NCI-H2081 treated with DMSO at 0.1 percent for 48 hours (cell line): Measurements from ENCODE around the gene CACNA1A.
"Not testable (repeated sequence)": the region's sequence is repeated elsewhere in the genome, so short reads cannot be mapped to it uniquely, and the experiment has no call there.

Experiments
- DNase-seq: peaks from one replicate; lab custom pipeline; 2025; lab: John Stamatoyannopoulos, UW

The CACNA1A gene

DNA sequence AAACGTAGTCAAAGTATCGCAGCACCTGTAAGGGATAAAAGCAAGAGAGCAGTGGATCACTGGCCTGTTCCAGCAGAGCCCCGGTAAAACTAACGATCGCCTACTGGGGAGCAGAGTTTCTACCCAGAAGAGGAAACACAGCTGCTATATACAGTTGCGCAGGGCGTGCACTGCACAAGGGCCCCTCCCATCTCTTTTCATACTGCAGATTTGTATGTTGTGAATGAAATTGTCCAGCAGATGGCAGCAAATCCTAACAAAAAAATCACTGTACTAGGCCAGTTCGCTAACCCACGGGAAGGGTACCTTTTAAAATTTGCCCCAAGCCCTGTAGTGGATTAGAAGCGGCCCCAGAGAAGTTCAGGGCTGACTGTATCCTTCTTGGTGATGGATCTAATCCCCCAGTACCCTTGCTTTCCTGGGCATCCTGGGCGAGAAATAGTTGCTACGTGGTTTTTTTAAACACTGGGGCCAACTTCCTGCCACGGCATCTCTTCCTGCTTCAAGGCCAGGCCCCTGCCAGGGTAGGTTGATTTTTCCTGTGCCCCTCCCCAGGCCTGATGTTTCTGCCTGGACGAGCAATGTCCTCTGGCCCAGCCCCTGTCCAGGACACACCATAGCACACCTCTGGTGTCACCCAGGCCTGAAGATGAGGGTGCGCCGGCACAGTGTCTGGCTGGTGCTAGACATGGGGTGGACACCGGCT, 229.0 kb downstream of the CACNA1A start:
- no peak for DNase-seq

DNA sequence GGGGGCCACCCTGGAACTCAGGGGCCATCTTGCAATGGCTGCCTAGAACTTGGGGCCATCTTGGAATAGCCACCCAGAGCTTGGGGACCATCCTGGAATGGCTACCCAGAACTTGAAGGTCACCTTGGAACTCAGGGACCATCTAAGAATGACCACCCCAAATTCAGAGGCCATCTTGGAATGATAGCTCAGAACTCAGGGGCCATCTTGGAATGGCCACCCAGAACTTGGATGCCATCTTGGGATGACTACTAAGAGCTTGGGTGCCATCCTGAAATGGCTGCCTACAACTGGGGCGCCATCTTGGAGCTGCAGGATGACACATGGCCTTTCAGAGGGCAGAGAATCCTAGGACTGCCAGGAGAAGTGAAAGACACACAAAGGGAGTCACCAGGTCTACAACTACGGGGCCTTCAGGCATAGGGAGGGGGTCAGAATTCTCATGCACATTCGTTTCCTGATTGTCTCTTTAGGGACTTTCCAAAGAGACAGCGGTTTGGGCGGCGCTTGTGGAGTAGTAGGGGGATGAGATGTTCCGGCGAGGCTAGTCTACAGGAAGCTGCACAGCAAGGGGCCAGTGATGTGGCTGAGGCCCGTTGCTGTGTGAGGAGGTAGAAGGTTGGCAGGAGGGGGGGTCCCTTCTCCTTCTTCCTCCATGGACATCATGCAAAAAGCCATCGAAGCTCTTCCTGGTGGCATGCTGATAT, 231.1 kb downstream of the CACNA1A start:
- no peak for DNase-seq

DNA sequence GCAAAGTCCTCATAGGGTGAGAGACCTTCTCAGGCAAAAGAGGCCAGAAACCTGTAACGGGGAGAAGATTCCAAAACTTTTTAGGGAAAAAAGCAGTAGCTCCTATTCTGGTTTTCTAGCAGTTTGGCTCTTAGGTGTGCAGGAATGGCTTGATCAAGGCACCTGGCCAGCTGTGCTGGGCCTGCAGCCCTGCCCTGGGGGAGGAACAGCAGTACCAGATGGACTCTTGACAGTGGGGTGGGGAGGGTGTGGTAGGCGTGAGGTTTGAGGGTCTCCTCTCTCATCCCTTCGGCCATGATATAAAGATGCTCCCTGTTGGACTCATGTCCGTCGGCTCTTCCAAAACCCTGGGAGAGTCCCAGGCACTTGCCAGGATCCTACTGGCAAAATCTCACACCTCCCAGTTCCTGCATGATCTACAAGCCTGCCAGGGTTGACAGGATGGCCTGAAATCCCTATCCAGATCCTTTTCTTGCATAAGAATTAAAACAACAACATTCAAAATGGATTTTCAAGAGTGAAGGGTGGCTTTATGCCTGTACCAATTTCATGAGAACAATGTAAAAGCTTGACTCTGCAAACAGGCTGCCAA, 235.7 kb downstream of the CACNA1A start:
- no peak for DNase-seq

DNA sequence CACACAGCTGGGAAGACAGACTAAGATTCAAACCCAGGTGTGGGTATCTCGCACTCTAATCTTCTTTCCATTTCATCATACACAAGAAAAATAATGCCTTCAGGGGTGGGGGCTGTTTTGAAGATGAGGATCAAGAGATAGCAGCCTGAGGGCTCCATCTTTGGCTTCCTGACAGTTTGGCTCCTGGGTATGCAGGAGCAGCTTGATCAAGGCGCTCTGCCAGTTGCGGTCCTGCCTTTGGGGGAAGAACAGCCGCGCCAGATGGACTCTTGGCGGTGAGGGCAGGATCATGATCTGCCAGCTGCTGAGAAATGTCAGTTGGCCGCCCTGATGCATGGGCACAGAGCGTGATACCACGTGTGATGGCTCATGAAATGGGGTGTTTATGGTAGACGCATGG, 236.9 kb downstream of the CACNA1A start:
- DNase-seq = no peak

DNA sequence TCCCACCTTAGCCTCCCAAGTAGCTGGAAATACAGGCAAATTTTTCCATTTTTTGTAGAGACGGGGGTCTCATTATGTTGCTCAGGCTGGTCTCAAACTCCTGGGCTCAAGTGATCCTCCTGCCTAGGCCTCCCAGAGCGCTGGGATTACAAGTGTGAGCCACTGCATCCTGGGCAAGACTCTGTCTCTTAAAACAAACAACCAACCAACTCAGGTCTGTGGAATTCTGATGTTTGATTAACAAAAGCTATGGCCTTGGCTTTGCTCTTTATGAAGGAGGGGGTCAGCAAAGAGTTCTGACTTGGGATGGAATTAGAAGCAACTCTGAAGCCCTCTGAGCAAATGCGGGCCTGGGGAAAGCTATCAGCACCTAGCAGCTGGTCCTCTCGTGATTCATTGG, 238.4 kb downstream of the CACNA1A start:
- DNase-seq = no peak

DNA sequence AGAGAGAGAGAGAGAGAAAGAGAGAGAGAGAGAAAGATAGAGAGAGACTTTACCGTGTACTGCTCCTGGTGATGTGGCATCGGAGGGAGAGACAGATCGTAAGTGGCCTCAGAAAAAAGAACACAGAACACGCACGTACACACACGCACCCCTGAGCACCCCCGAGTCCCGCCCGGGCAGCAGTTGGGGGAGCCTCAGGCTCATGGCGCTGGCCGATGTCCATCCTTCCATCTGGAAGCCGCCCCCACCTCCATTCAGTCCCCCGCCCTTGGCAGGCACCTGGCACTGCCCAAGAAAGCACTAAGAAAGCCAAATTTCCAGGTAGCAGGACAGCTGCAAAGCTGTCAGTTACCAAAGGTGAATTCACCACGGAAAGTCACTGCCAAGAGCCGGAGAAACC, 239.1 kb downstream of the CACNA1A start:
- no peak for DNase-seq

DNA sequence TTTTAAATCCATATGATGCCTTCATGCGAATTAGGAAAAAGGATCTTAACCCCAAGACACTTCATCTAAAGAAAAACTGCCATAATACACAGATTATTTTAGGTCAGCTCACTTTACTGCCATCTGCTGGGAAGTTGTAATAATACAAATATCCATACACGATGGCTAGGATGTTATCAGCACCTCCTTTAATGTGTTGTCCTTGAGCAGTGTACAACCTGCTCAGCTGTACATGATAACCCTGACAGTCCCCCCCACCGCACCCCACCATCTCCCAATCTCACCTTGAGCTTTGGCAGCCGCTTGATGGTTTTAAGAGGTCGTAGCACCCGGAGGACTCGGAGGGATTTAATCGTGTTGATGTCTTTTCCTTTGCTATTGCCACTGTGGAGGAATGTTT, 243.8 kb downstream of the CACNA1A start:
- DNase-seq = no peak

DNA sequence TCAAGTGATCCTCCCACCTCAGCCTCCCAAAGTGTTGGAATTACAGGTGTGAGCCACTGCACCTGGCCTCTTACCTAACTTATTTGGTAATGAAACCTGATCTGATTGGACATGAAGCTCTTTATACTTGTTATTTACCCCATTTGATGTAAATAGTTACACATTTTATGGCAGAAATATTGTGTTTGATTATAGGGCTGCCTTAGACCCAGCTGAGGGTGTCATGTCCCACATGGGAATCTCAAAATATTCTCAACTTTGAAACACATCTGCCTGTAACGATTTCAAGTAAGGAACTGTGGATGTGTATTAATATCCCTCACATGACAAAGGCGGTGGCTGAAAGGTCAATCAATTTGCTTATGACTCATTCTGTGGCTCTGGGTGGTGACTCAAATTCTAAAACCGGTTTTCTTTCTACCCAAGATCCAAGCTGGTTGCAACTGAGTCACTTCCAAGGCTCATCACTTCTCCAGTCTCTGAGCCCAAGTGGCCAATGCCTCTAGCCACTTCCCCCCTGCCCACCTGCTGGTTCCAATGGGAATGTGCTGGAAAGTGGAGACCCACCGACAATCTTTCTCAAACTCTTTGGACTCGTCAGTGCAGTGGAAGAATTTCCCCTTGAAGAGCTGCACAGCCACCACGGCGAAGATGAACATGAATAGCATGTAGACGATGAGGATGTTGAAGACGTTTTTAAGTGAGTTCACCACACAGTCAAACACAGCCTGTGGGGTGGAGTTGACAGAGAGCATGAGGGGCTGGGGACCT, 245.2 kb downstream of the CACNA1A start:
- DNase-seq = no peak

DNA sequence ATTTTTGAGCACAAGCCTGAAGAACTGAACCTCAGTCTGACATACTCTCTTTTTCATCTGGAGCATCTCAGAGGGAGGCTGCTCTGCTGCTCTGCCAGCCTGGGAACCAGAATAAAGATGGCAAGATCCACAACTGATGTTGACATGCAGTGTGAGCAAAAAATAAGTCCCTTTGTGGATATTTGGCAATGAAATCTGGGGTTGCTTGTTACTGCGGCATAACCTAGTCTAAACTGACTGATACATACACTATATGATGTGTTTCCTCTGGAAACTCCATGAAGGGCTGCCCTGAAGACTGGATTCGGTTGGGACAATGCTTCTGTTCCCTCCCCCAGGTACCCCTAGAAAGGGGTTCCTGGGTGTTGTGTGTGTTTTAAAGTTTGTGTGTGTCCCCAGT, 249.4 kb downstream of the CACNA1A start:
- DNase-seq = no peak

DNA sequence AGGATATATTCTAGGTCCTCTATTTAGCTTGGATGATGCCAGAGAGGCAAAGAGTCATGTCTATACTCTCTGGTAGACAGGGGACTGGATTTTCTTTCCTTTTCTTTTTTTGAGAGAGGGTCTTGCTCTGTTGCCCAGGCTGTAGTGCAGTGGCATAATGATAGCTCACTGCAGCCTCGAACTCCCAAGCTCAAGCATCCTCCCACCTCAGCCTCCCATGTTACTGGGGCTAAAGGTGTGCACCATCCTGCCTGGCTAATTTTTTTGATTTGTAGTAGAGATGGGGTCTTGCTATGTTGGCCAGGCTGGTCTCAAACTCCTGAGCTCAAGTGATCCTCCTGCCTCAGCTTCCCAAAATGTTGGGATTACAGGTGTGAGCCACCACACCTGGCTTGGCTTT, 249.9 kb downstream of the CACNA1A start:
- DNase-seq = not testable (repeated sequence)

DNA sequence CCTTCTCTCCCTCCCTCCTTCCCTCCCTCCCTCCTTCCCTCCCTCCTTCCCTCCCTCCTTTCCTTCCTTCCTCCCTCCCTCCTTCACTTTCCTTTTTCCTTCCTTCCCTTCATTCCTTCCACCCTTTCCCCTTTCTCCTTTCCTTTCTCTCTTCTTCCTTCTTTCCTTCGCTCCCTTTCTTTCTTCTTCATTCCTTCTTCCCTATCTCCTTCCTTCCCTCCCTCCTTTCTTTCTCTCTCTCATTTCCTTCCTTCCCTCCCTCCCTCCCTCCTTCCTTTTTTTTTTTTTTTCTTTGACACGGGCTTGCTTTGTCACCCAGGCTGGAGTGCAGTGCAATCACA, 250.6 kb downstream of the CACNA1A start:
- no peak for DNase-seq

DNA sequence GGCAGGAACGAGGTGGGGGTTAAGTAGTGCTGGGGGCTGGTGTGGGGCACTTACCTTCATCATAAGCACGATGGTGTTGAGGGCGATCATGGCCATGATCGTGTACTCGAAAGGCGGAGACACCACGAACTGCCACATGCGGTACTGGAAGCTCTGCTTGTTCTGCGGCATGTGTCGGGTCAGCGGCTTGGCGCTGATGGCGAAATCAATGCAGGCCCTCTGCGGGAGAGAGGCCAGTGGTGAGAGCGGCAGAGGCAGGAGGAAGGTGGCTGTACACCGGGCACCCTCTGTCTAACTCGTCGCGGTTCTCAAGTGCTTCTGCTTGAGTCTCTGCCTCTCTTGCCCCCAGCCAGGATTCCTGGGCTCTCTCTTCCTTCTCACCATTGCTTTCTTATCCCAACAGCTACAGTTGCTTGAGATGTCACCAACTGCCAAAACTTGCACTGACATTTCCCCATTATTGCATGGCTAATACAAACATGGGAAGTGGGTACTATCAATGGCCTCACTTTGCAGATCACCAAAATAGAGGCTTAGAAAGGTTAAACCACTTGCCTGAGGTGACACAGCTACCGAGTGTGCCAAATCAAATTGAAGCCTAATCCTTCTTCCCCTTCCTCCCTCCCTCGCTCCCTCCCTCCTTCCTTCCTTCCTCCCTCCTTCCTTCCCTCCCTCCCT, 251.1 kb downstream of the CACNA1A start:
- DNase-seq = no peak

DNA sequence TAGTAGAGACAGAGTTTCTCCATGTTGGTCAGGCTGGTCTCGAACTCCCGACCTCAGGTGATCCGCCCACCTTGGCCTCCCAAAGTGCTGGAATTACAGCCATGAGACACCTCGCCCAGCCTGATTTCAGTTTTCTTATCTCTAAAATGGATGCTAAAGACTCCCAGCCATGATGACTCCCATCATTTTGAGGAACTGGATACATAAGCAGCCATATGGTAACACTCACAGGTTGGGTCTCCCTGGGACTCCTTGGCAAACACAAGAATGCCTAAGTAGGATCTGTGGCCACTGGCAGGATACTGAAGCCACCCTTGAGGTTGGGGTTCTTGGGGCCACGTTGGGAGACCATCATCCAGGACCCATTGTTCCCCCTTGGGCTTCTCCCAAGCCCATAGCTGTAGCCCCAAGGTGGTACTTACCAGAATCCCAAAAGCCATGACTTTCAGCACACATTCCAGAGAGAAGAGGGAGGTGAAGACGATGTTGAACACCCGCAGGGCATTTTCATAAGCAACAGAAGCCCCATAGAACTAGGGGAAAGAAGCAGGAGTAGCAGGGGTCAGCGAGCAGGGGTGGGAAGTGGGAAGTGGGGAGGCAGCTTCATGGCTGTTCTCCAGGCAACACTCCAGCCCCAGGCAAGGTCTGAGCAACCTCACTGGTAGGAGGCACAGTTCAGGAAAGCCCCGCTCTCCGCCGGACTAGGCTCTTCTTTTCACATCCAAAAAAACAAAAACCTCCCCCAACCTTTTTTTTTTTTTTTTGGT, 253.5 kb downstream of the CACNA1A start:
- no peak for DNase-seq

DNA sequence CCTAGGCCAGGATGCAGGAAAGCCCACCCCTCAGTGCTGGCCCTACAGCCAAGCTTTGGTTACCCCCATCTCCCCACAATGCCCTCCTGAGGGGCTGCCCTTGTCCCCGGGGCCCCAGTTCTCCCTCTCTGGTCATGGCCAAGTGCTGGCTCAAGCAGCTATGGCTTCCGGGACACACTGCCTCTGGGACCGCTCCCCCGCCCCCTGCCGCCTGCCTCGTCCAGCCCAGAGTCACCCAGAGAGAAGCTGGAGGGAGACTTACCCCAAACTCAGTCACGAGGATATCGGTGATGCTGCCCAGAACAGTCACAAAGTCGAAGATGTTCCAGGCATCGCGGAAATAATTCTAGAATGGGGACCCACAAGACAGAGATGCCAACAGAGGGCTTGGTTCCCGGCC, 261.4 kb downstream of the CACNA1A start:
- DNase-seq = no peak

DNA sequence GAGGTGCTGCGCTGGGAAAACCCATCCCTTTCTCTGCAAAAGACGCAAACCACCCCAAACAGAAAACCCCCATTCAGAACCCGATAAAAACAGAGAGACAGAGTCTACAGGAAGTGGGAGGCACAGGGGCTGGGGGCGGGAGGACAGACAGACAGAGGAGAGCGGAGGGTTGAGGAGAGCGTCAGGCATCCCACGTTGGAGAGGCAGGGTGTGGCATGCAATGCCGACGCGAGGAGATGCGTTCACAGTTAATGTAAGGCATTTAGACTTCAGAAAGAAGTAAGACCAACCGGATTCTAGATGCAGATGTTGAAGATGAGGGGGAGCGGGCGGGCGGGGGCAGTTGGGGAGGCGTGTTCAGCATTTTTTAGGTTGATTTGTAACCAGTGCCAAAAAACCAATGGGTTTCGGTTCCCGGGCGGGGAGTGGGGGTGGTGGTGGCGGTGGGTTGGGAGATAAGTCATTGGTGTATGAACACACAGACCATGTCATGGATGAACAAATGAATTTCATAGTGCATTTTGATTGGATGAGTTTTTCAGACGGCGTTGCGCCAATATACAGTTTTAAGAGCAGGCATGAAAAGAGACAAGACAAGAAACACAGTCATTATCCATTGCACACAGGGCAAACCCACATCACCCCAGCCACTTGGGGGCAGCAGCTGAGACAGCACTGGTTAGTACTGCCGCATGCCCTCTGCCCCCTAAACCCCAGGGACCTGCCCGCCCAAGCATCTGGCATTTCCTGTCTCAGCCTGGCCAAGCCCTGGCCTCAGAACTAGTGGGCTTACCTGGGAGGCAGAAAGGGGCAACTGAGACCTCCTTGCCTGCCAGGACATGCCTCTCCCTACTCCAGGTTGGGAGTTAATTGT, 264.8 kb downstream of the CACNA1A start:
- no peak for DNase-seq

DNA sequence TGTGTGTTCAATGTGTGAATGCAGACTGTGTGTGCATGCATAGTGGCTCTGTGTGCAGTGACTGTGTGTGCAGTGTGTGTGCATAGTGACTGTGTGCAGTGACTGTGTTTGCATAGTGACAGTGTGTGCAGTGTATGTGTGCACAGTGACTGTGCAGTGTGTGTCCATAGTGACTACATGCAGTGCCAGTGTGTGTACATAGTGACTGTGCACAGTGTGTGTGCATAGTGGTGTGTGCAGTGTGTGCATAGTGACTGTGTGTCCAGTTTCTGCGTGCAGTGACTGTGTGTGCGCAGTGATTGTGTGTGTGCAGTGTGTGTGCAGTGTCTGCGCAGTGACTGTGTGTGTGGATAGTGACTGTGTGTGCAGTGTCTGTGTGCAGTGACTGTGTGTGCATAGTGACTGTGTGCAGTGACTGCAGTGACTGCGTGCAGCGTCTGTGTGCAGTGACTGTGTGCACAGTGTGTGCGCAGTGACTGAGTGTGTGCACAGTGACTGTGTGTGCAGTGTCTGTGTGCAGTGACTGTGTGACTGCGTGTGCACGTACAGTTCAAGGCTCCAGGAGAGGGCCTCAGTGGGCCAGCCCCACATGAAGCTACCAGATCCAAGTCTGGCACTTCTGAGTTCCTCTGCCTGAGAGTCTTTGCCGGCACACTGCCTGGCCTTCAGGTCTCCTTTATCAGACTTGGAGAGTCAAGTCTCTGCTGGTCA, 265.8 kb downstream of the CACNA1A start:
- DNase-seq = no peak

DNA sequence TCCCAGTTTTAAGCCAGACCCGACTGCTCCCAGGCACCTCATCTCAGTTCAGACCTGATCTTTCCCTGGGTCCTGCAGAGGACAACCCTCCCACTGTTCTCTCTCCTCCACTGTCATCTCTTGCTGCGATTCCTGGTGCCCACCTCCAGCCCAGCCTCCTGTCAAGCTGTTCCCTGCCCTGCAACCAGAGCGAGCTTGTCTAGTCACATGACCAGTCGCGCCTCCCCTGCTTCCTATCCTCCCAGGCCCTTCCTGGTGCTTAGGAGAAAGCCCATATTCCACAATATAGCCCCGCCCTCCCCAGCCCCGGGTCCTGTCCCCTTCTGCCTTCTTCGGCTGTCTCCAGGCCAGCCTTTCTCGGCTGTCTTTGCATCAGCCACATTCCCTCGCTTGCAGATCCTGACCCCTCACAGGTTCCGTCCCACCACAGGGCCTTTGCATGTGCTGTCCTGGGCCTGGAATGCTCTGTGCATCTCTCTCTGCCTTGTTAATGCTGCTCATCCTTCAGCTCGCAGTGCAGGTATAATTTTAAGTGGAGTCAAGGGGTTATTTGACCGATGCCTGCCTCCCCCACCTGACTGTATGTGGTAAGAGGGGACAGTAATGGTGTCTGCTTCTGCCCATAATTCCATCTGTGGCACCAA, 267.3 kb downstream of the CACNA1A start:
- no peak for DNase-seq

DNA sequence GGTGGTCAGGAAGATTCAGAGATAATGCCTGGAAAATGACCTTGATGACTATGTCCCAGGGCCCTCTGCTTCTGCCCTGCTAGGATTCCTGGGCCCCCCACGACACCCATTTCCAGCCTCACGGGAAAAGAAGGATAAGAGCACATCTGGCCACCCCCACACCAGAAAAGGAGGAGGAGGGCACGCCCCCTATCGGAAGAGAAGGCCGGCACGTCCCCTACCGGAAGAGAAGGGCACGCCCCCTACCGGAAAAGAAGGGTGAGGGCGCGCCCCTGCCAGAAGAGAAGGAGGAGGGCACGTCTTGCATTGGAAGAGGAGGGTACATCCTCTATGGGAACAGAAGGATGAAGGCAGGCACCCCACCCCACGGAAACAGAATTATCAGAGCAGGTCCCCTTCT, 271.8 kb downstream of the CACNA1A start:
- no peak for DNase-seq

DNA sequence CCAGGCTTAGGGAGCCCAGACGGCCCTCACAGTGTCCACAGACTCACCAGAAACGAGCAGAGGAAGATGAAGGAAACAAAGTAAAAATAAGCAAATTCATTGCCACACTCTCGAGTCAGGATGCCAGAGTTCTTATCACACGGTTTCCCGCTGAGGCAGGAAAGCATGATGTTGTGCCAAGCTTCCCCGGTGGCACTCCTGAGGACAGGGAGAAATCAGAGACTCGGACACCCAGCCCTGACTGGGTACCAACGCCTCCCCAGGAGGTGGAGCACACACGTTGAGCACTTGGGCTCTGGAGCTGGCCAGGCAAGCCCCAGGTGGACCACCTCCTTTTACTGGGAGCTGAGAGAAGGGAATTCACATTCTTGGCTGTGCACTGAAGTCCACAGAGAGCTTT, 274.6 kb downstream of the CACNA1A start:
- no peak for DNase-seq
